Transverse colon (tissue), 3 donors: ENCODE measurements around the gene IGSF9.

Experiments used
- CTCF ChIP-seq, 5 experiments: fragments of 200-600 bp in 3 of 5; fragments of 450-650 bp in 2 of 5; sonication (generic) in 3 of 5; IDR thresholded peaks; 1 replicate in 2 of 5; 2 replicates in 3 of 5; pipeline ENCODE4 v1.5.1; 2016 to 2017; ENCODE audit warnings: antibody characterized with exemption in 5 of 5, inconsistent platforms in 3 of 5, mild to moderate bottlenecking in 2 of 5, moderate library complexity in 1 of 5
- EP300 ChIP-seq: sonication (generic); formaldehyde crosslinking; IDR thresholded peaks from one replicate; pipeline ENCODE4 v1.6.1; 2017; ENCODE audit warnings: antibody characterized with exemption, low read depth

- TF ChIP-seq CTCF (IDR thresholded peaks at IDR 0.05) (no peak), EP300 (peak; percentile 84)
Measured at GRCh38 chr1:159923203-159924024, 22.0 kb downstream of the IGSF9 start.
